ENCODE results near the gene TEDDM1.

Gene TEDDM1

DNA sequence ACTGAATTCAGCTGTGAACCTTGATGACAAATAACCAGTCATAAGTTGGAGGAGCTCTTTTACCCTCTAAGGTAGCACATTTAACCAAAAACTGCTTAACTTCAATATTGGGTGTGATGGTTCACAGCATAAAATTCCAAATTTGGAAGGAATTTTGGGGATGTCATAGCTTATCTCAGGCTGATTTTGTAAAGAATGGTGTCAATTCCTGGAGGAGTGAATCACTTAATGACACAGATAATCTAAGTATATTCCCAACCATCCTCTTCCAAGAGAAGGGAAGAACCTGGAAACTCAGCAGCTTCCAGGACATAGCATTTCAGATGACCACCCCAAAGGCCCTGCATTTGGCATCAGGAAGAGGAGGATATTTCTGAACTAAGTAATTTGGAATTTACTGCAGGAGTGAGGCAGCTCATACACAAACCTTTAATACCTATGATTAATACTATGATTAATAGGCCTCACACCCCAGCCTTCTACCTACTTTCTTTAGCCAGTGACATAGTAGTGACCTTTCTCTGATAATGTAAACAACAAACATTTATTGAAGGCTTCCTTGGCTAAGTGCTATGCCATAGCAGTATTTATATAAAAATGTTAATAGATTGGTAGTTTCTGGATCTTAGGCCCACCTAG lies 23.4 kb downstream of the TEDDM1 start:
- no peak for DNase-seq

DNA sequence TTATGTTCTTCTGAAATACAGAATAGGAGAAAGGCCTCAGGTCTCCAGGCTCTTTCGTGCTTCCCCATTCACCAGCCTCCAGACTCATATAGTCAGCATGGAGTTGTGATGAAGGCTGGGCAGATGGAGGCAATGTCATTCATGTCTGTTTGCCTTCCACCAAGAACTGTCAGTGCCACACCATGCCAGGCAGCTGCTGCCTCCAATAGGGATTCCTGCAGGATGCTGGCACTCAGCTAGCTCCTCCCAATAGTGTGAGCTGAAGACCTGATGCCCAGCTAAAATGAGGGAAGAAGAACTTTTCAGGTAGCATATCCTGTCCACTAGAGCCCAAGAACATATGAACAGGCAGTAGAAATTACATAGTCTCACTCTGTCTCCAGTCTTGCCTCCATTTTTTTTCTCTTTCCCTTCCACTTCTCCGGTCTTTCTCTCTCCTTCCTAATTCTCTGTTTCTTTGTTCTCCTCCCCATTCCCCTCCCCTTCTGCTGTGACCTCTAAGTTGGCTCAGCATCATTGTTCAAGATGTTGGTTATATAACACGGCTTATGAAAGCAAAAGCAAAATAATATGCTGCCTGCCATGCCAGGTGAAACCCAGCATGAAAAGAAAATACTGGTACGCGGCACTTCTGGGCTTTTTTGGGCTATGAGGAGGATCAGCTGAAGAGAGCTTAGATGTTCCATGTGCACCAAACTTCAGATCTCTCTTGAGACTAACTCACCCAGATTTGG lies 26.2 kb downstream of the TEDDM1 start:
- DNase-seq: no peak

DNA sequence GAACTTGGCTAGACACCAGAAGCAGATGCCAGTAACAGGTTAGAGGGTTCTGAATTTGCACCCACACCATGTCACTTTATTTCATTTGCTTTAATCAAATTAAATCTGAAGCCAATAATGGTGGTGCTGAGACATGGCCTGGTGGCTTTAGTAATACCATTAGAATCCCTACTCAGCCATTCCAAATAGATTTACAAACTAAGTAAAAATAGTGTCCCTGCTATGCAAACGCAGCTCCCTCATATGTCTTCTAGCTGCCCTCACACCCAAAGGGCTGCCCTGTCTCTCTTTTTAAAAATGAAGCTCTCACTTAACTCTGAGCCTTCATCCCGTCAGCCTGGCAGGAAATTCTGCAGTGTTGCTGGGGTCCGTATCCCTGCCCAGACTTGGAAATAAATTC lies 29.9 kb downstream of the TEDDM1 start:
- no peak for DNase-seq

- DNase-seq: no peak
Measured at GRCh38 chr1:182368903-182369302, 31.6 kb downstream of the TEDDM1 start.

DNA sequence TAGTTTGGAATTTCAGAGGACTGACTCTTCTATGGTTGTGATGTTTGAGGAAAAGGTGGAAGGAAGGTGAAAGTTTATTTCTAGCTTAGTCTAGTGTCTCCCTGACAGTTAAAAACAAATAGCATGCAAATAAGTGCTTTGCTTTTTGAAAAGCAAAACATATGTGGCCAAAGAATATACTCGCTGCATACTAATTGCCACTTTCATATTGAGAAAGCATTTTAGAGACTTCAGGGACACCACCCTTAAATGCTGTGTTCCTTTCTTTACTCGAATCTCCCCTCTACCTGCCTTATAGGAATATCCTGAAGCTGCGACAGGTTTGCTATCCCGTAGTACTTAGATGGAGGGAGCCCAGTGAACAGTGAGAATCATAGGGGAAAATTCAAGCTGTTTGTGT lies 32.1 kb downstream of the TEDDM1 start:
- DNase-seq: no peak

DNA sequence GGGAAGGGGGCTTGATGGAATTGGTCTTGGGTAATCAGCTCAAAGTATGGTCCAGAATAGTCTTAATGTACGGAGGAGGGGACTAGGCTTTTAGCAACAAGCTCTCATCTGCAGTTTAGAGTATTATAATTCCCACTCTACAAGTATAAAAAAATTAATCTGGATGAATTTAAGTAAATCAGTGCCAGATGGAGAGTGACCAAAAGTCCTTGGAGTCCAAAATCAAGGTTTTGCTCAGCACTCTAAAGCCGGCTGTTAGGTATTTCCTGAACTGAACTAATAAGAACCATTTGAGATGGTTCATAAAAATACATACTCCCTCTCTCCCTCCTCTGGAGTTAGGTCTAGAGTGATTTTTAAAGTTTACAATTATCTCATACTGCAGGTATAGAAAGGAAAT lies 32.5 kb downstream of the TEDDM1 start:
- DNase-seq: no peak

GRCh38 chr1:182366596-182366995 lies 33.9 kb downstream of the TEDDM1 start:
- DNase-seq: no peak

DNA sequence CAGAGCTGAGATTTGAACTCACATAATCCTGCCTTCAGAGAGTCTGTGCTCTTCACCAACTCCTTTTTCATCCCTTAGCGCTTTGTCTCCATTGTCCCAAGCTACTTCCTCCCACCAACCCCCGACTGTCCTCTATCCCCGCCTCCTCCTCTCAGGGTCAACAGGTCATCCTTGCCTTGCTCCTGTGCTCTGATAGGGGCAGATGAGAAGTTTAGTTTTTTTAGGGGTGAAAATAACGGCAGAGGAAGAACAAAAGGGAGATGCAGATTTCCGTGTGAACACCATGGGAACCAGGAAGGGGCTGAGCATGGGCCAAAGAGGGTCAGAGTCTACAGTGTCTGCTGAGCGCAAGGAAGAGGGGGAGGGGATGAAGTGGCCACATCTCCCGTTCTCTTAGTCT lies 40.8 kb downstream of the TEDDM1 start:
- no peak for DNase-seq

DNA sequence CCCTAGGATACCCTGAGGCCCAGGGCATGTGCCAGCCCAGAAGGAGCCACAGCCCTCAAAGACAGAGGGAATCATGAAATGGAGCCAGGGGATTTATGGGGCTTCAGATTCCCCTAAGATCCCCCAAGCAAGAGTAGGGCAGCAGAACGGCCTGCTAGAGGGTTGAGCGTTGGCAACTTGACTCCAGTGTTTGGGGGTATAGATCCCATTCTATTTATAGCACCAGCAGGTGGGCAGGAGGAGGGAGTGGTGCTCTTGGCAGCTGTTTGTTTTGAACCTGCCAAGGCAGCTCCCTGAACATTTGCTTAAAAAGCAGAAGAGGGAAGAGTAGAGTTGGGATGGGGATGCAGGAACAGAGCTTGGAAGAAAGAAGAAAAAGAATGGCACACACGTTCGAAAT lies 42.6 kb downstream of the TEDDM1 start:
- DNase-seq: no peak

DNA sequence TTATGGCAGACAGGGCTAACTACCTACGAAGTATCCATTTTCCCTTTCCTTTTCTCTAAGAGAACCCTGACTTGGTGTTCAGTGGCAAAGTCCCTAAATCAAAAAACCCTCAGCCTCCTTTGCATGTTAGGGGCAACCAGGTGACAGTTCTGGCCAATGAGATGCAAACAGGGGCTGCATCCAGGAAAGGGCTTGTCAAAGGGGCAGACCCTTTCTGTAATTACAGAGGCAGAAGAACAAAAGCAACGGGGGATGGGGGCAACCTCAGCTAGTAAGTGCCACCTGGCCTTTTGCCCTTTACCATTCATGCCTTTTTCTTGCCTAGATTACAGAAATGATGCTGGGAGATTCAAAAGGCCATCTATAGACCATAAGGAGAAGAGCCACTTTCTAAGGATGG lies 43.3 kb downstream of the TEDDM1 start:
- DNase-seq: no peak

- DNase-seq: no peak
Measured at GRCh38 chr1:182355723-182356098, 44.8 kb downstream of the TEDDM1 start.

GRCh38 chr1:182351790-182352364 lies 48.6 kb downstream of the TEDDM1 start:
- no peak for DNase-seq

DNA sequence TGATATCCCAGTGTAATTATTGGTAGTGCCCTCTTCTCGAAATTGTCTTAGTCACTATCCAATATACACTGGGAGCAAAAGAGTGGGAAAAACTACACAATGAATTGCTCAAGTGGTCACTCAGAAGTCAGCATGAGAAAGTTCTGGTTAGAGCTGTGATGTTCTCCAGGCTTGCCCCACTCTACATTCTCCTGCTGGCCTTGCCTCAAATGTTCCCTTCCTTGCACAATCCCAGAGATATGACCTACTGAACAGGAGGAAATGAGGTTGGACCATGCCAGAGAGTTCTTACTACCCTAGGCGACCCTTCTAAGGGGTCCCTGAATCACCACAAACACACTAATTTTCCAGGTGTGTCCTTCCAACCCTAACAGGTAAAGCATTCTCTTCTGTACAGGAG lies 49.6 kb downstream of the TEDDM1 start:
- DNase-seq: no peak

- no peak for DNase-seq
Measured at GRCh38 chr1:182348961-182349747, 51.3 kb downstream of the TEDDM1 start.

Measured in NCI-H774 (cell line).